Vagina (tissue), 2 donors: ENCODE data around the gene ZNF440. TPM values are rescaled to one million over a fixed set of nuclear protein-coding genes. Genes with fewer than 3 reads are reported as not detected.
A peak's percentile ranks its signal among the peaks of the same experiment; 100 is the strongest.
"Not testable (repeated sequence)": the region's sequence is repeated elsewhere in the genome, so short reads cannot be mapped to it uniquely, and the experiment has no call there.

Experiments
- DNase-seq, 2 donors: peaks; one replicate each; pipeline ENCODE4 v3.0.0-alpha.2; 2017; ENCODE audit errors: extremely low spot score in 2 of 2
- H3K27ac ChIP-seq: fragments of 200-600 bp; sonication (generic); one replicate; pipeline ENCODE4 v1.5.1; 2019
- H3K27me3 ChIP-seq: fragments of 200-600 bp; sonication (generic); one replicate; pipeline ENCODE4 v1.5.1; 2019
- H3K36me3 ChIP-seq, 2 donors: fragments of 200-600 bp; sonication (generic); one replicate each; pipeline ENCODE4 v1.5.1; 2017 to 2019
- H3K4me1 ChIP-seq: fragments of 200-600 bp; sonication (generic); one replicate; pipeline ENCODE4 v1.5.1; 2019
- H3K4me3 ChIP-seq, 2 donors: fragments of 200-600 bp; sonication (generic); 1 replicate in 1 of 2; 2 replicates in 1 of 2; pipeline ENCODE4 v1.5.1; 2016 to 2019
- H3K9me3 ChIP-seq: fragments of 200-600 bp; sonication (generic); one replicate; pipeline ENCODE4 v1.5.1; 2019
- CTCF ChIP-seq, 3 experiments: fragments of 450-650 bp in 2 of 3; fragments of 200-600 bp in 1 of 3; sonication (generic) in 1 of 3; IDR thresholded peaks; one replicate each; pipeline ENCODE4 v1.5.1; 2017 to 2019; ENCODE audit warnings: antibody characterized with exemption in 3 of 3, mild to moderate bottlenecking in 2 of 3, moderate library complexity in 2 of 3
- POLR2A ChIP-seq, 2 donors: fragments of 450-650 bp; IDR thresholded peaks; one replicate each; pipeline ENCODE4 v1.6.1; 2017; ENCODE audit warnings: antibody characterized with exemption in 2 of 2, mild to moderate bottlenecking in 2 of 2, moderate library complexity in 2 of 2
- POLR2AphosphoS5 ChIP-seq, 2 donors: sonication (generic); formaldehyde crosslinking; IDR thresholded peaks; one replicate each; pipeline ENCODE4 v1.9.0; 2017; ENCODE audit warnings: antibody characterized with exemption in 2 of 2, mild to moderate bottlenecking in 2 of 2, low read depth in 1 of 2; ENCODE audit not compliant: insufficient read depth in 1 of 2
- intact Hi-C: fragments of 100-400 bp; cut with DNase I; formaldehyde crosslinking; loops from one replicate; pipeline ENCODE4 v1.15.1; 2023
- total RNA-seq: library from RNA; depleted of rRNA; stranded (reverse); fragments of >200 nt; gene quantifications from one replicate; pipeline ENCODE4 v1.2.3, GENCODE V29; 2016

The ZNF440 gene
- 21.4 TPM for total RNA-seq

DNA sequence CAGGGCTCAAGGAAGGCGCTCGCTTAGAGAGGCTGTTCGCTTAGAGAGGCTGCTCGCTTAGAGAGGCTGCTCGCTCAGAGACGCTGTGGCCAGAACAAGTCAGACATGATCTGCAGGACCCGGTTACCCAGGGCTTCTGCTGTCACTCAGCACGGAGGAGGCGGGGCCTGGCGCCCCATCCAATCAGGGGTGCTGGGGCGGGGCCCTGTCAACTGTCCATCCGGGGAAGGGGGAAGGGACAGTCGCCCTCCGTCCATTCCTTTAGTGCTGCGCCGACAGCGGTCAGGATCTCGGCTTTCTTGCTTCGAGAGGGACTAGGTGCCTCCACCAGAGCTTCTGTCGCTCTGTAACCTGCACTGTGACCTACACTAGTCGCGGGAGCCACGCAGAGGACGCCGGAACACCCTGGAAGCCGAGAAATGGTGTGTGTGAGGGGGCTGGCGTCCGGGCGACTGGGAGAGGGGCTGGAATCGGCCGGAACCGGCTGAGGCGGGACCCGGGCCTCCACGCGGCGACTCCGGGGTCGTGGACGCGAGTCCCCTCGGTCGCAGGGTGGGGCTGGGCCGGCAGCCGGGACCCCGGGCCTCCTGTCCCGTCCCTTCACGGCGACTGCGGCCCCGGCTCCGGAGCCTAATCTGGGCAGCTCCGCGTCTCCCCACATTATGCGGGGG lies at the start of gene ZNF440:
Gene ZNF440 (plus strand): TSS at position 245 of the 671 bp plus-strand sequence. CDS start 175 bp downstream, at position 420.
- no peaks in the 10 kb centered on the region for H3K9me3 ChIP-seq
- H3K27me3 ChIP-seq, result no peaks in the 10 kb centered on the region
- H3K27ac ChIP-seq, result peak within 1 kb of the TSS; percentile 86
- TF ChIP-seq POLR2AphosphoS5 (IDR thresholded peaks at IDR 0.05; ENCODE audit: insufficient read depth in 1 of 2, low read depth in 1 of 2) (peak; percentile 91 to 94), POLR2A (IDR thresholded peaks at IDR 0.05) (peak in 1 of 2 donors; percentile 69), CTCF (IDR thresholded peaks at IDR 0.05) (peak in 1 of 3 experiments; percentile 26)
- H3K36me3 ChIP-seq, result peaks cover 0 to 7% of the 10 kb centered on the region in 2 donors
- DNase-seq, result peak; percentile 94 to 98
- H3K4me1 ChIP-seq, result peaks cover 19% of the 10 kb centered on the region
- peak within 1 kb of the TSS; percentile 90 to 95 for H3K4me3 ChIP-seq
- intact Hi-C loops, result no loop called here

- peak within 1 kb of the TSS; percentile 88 for H3K27ac ChIP-seq
- no peak for TF ChIP-seq POLR2A (IDR thresholded peaks at IDR 0.05)
- no peak for TF ChIP-seq CTCF (IDR thresholded peaks at IDR 0.05)
- peak; percentile 92 for TF ChIP-seq POLR2AphosphoS5 (IDR thresholded peaks at IDR 0.05; ENCODE audit: insufficient read depth in 1 of 2, low read depth in 1 of 2)
- peaks cover 15% of the 10 kb centered on the region for H3K4me1 ChIP-seq
- intact Hi-C loops, result no loop called here
- H3K4me3 ChIP-seq, result peak within 1 kb of the TSS; percentile 76 to 97
- no peaks in the 10 kb centered on the region for H3K9me3 ChIP-seq
- H3K36me3 ChIP-seq, result no peaks in the 10 kb centered on the region
- H3K27me3 ChIP-seq, result no peaks in the 10 kb centered on the region
- DNase-seq, result peak; percentile 94 to 97
These were observed 47.2 kb upstream of the ZNF440 start, which contains the start of gene ZNF441 for GRCh38 chr19:11766597-11767591. Gene ZNF441, plus strand, starts transcription at chr19:11767000. Its CDS starts 194 bp downstream, at chr19:11767194.

GRCh38 chr19:11767633-11768133 lies 46.4 kb upstream of the ZNF440 start:
- Histone ChIP-seq H3K27ac (peak overlapping the region; percentile 88), H3K36me3 (no peaks in the 10 kb centered on the region), H3K9me3 (peaks cover 2% of the 10 kb centered on the region), H3K4me3 (peak overlapping the region; percentile 76 to 97), H3K4me1 (peaks cover 15% of the 10 kb centered on the region), H3K27me3 (no peaks in the 10 kb centered on the region)
- TF ChIP-seq POLR2AphosphoS5 (IDR thresholded peaks at IDR 0.05; ENCODE audit: insufficient read depth in 1 of 2, low read depth in 1 of 2) (no peak), CTCF (IDR thresholded peaks at IDR 0.05) (no peak), POLR2A (IDR thresholded peaks at IDR 0.05) (no peak)
- no peak for DNase-seq
- intact Hi-C loops, result no loop called here

GRCh38 chr19:11769995-11770394 lies 44.1 kb upstream of the ZNF440 start:
- Histone ChIP-seq H3K27me3 (no peaks in the 10 kb centered on the region), H3K27ac (no peak overlapping the region), H3K4me3 (no peak overlapping the region), H3K9me3 (peaks cover 14% of the 10 kb centered on the region), H3K36me3 (no peaks in the 10 kb centered on the region), H3K4me1 (peaks cover 15% of the 10 kb centered on the region)
- no peak for DNase-seq
- intact Hi-C loops, result no loop called here
- no peak for TF ChIP-seq POLR2A (IDR thresholded peaks at IDR 0.05)
- TF ChIP-seq CTCF (IDR thresholded peaks at IDR 0.05), result no peak
- no peak for TF ChIP-seq POLR2AphosphoS5 (IDR thresholded peaks at IDR 0.05; ENCODE audit: insufficient read depth in 1 of 2, low read depth in 1 of 2)

DNA sequence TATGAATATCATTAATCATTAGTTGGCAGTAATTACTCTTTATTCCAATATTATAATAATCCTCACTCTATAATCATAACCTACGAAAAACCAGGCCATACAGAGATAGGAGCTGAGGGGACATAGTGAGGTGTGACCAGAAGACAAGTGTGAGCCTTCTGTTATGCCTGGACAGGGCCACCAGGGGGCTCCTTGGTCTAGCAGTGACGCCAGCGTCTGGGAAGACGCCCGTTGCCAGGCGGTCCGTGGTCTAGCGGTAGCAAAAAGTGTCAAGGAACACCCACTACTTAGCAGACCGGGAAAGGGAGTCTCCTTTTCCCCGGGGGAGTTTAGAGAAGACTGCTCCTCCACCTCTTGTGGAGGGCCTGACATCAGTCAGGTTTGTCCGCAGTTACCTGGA lies 42.6 kb upstream of the ZNF440 start:
- H3K36me3 ChIP-seq, H3K4me3 ChIP-seq, H3K27me3 ChIP-seq, H3K27ac ChIP-seq, intact Hi-C loops, DNase-seq: not testable (repeated sequence)
- Histone ChIP-seq H3K9me3 (peaks cover 19% of the 10 kb centered on the region), H3K4me1 (peaks cover 15% of the 10 kb centered on the region)

DNA sequence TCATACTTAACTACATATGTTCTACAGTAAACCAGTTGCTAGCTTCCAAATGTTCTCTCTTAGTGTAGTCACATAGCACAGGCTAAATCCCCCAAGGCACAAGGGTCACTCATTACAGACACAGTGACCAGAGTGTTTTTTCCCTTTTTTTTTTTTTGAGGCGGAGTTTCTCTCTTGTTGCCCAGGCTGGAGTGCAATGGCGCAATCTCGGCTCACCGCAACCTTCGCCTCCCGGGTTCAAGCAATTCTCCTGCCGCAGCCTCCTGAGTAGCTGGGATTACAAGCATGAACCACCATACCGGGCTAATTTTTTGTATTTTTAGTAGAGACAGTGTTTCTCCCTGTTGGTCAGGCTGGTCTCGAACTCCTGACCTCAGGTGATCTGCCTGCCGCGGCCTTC lies 37.4 kb upstream of the ZNF440 start:
- DNase-seq, intact Hi-C loops, H3K27me3 ChIP-seq, H3K4me3 ChIP-seq, H3K27ac ChIP-seq, H3K4me1 ChIP-seq: not testable (repeated sequence)
- H3K9me3 ChIP-seq, result peaks cover 66% of the 10 kb centered on the region
- H3K36me3 ChIP-seq, result peaks cover 14 to 52% of the 10 kb centered on the region in 2 donors
